Heart left ventricle (tissue), 16 donors: Measurements from ENCODE around the gene ARHGAP15. TPM values are rescaled to one million over a fixed set of nuclear protein-coding genes. Genes with fewer than 3 reads are reported as not detected.
A peak's percentile ranks its signal among the peaks of the same experiment; 100 is the strongest.

ENCODE experiments used
- ATAC-seq, 4 donors: fragments of 200-7000 bp; cut with Tn5 transposase; one replicate each; pipeline ENCODE4 v1.9.1; 2020 to 2022; ENCODE audit warnings: moderate library complexity in 4 of 4, mild to moderate bottlenecking in 3 of 4, moderate number of reproducible peaks in 1 of 4
- DNase-seq, 5 donors: peaks; one replicate each; pipeline ENCODE4 v3.0.0-alpha.2; 2020
- H3K27ac ChIP-seq, 12 donors: fragments of 200-600 bp; sonication (generic) in 4 of 12; one replicate each; pipeline versions ENCODE4 v1.5.0 to v1.8.0; 2016 to 2022; ENCODE audit warnings: mild to moderate bottlenecking in 2 of 12
- H3K27me3 ChIP-seq, 9 donors: fragments of 200-600 bp; sonication (generic) in 2 of 9; one replicate each; pipeline versions ENCODE4 v1.5.1 to v1.8.0; 2016 to 2022; ENCODE audit warnings: mild to moderate bottlenecking in 3 of 9
- H3K36me3 ChIP-seq, 9 donors: fragments of 200-600 bp; sonication (generic) in 2 of 9; one replicate each; pipeline versions ENCODE4 v1.5.0 to v1.8.0; 2018 to 2022; ENCODE audit warnings: mild to moderate bottlenecking in 2 of 9
- H3K4me1 ChIP-seq, 12 donors: fragments of 200-600 bp; sonication (generic) in 4 of 12; one replicate each; pipeline versions ENCODE4 v1.5.0 to v1.8.0; 2016 to 2022; ENCODE audit warnings: mild to moderate bottlenecking in 3 of 12
- H3K4me3 ChIP-seq, 12 donors: fragments of 200-600 bp; sonication (generic) in 4 of 12; one replicate each; pipeline versions ENCODE4 v1.5.0 to v1.8.0; 2017 to 2022; ENCODE audit warnings: mild to moderate bottlenecking in 9 of 12, moderate library complexity in 4 of 12
- H3K9me3 ChIP-seq, 12 donors: fragments of 200-600 bp; sonication (generic) in 4 of 12; one replicate each; pipeline versions ENCODE4 v1.5.0 to v1.8.0; 2016 to 2022; ENCODE audit warnings: mild to moderate bottlenecking in 1 of 12
- CTCF ChIP-seq, 12 donors: fragments of 200-600 bp; sonication (generic) in 4 of 12; IDR thresholded peaks; one replicate each; pipeline versions ENCODE4 v1.5.0 to v1.8.0; 2018 to 2022; ENCODE audit warnings: antibody characterized with exemption in 12 of 12, mild to moderate bottlenecking in 5 of 12
- POLR2A ChIP-seq, 2 donors: fragments of 450-650 bp; IDR thresholded peaks; one replicate each; pipeline ENCODE4 v1.6.1; 2017; ENCODE audit warnings: antibody characterized with exemption in 2 of 2, mild to moderate bottlenecking in 2 of 2, moderate library complexity in 2 of 2
- WGBS, 4 donors: extraction: QIAGEN DNeasy Blood & Tissue Kit in 2 of 4; methylation state at CpG; one replicate each; pipeline versions ENCODE4 v1.1.5 to v1.1.7; 2013 to 2018; 5-methylcytosine and 5-hydroxymethylcytosine counted together
- intact Hi-C, 10 donors: fragments of 100-400 bp; cut with DNase I; formaldehyde crosslinking; loops; one replicate each; pipeline versions ENCODE4 v1.11.1 to v1.14.2; 2022
- polyA plus RNA-seq, 2 donors: library from polyadenylated mRNA; stranded (reverse); fragments of 200-250 nt; gene quantifications; one replicate each; pipeline ENCODE4 v1.2.3, GENCODE V29; 2013
- total RNA-seq, 9 donors: library from RNA; depleted of rRNA in 2 of 9; stranded (reverse); fragments of >200 nt in 2 of 9; fragmentation: NEBNext Ultra II Directional in 3 of 9; extraction: Animal tissue kit (Norgen Biotek cat#: 25700) in 3 of 9; gene quantifications; one replicate each; pipeline versions ENCODE4 v1.1.0 to v1.2.4, GENCODE V29; 2016 to 2023
- donor health status: ischemic (EF 13 %, LVEDD 7.1; RV severe dilation, severe dysfunction).
- donor health status: healthy with polysubstance abuse.
- donor health status: DM: no; HTN: yes; CAD: no.
- donor health status: DM: no; HTN: no; CAD: no.
- donor health status: ischemic (EF 25% LVEDD 6.9; RV normal size, moderate dysfunction).
- donor health status: ischemic (EF 25% LVEDD 5.7; RV mildly dilated, moderate dysfunction).
- donor health status: healthy.
- donor health status: DM: yes; HTN: yes; CAD: no.
- donor health status: ischemic (EF 35%, LVEDD 5.7; RV mildly dilated, moderate dysfunction).
- donor health status: nonischemic (EF 11% LVEDD 7.7; RV severe dilation, severe dysfunction).
- donor health status: DM: yes; HTN: yes; CAD: no.
- donor health status: PGD.
- donor health status: ischemic (EF 29% LVEDD 5.4; RV normal size, mild dysfunction).
- donor health status: nonischemic (EF 23%, LVEDD 6.1; RV moderate dilation, normal function).

The ARHGAP15 gene
- total and polyA plus RNA-seq, 11 donors: 1.3 to 8.7 (median 3.3) TPM

DNA sequence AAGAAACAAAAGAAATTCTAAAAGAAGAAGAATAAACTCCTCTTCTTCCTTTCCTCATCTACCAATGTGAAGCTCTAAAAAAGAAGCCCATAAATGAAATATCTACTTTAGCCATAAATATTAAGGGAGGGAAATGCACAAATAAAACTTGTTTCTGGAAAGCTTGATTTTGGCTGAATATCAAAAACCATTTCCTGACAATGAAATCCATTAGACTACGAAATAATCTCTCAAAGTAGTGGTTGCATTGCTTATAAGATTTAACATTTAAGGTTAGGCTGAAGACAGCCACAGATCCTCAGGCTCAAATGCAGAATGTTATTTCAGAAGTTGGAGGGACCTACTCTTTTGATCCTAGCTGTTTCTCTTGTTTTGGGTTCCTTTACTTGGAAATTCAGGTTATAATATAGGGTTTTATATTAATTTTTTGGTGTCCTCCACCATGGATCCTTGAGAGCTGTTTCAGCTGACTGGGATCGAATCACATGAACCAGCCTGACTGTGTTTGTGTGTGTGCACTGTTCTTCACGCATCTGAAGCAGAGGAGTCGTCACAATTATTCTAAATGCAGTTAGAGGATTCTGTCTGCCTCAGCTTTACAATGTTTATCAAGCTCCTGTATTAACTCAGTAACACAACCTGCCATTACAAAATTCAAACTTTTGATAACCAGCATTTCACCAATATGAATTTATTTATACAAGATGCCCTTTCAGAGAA, 474.8 kb downstream of the ARHGAP15 start:
- intact Hi-C loops: no loop called here
- ATAC-seq (no peak), DNase-seq (no peak)
- TF ChIP-seq CTCF (IDR thresholded peaks at IDR 0.05): no peak
- TF ChIP-seq POLR2A (IDR thresholded peaks at IDR 0.05): no peak
- H3K9me3 ChIP-seq: no peaks in the 10 kb centered on the region
- no peaks in the 10 kb centered on the region for H3K27me3 ChIP-seq
- peaks cover 0 to 9% (median 0%) of the 10 kb centered on the region in 12 donors for H3K4me1 ChIP-seq
- 46 to 67% (median 59%) methylated on average over 4 of the region's 4 CpGs for WGBS, 4 donors
- H3K27ac ChIP-seq: peak overlapping the region in 1 of 12 donors; percentile 29
- H3K4me3 ChIP-seq: no peak overlapping the region
- no peaks in the 10 kb centered on the region for H3K36me3 ChIP-seq

DNA sequence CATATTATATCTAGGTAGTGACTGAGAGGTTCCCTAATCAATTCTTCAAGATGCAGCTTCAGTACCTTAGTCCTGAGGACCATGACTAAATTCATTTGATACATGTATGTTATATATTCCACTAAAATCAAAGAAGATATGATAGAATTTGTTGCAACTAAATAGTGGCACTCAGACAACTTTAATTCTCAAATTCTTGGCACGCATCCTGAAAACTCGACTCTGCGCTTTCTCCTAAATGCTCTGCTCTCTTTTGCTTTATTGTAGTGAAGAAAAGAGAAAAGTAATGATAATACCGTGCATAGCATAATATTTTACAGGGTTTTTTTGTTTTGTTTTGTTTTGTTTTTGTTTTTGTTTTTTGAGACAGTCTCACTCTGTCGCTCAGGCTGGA, 475.3 kb downstream of the ARHGAP15 start:
- Histone ChIP-seq H3K9me3 (no peaks in the 10 kb centered on the region), H3K4me1 (peaks cover 0 to 9% (median 0%) of the 10 kb centered on the region in 12 donors), H3K36me3 (no peaks in the 10 kb centered on the region), H3K27me3 (no peaks in the 10 kb centered on the region), H3K4me3 (no peak overlapping the region), H3K27ac (no peak overlapping the region)
- intact Hi-C loops: no loop called here
- no peak for DNase-seq
- 70 to 75% (median 74%) methylated on average over 5 of the region's 5 CpGs for WGBS, 4 donors
- no peak for TF ChIP-seq CTCF (IDR thresholded peaks at IDR 0.05)
- no peak for TF ChIP-seq POLR2A (IDR thresholded peaks at IDR 0.05)
- ATAC-seq: no peak

DNA sequence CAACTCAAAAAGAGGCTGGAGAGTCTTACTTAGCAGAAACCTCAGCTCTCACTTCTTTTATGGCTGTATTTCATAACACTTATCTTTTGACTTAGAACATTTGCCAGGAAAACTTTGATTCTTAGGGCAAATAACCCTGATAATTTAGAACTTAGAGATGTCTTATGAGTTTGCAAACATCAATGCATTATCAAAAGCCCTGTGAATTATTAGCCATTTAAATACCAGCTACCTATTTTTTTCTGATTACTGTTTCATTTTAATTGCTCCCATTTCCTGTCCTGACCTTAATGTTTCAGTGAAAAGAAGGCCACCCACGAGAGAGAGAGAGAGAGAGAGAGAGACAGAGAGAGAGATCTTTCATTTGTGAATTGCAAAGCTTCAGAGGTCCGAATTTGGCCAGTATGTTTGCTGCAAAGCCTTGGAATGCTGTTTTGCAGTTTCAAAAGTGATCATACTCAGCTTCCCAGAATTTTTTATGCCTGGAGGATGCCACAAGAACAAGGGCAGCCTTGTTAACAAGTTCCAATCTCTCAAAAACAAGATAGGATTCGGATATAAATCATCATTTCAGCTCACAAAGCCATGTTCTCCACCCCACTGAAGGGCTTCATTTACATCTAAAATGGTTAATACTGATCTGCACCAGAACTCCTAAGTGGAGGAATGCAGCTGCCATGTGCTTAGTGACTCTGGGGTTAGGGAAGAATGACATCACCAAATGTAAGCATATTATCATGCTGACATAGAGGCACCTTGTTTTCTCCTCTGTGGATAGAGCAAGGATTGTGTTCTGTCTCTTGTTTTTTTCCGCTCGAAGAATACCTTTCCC, 478.2 kb downstream of the ARHGAP15 start:
- ATAC-seq (no peak), DNase-seq (no peak)
- WGBS, 4 donors: 50 to 68% (median 54%) methylated on average over 5 of the region's 5 CpGs
- H3K4me1 ChIP-seq: peaks cover 0 to 9% (median 0%) of the 10 kb centered on the region in 12 donors
- H3K27ac ChIP-seq: no peak overlapping the region
- no peaks in the 10 kb centered on the region for H3K36me3 ChIP-seq
- TF ChIP-seq CTCF (IDR thresholded peaks at IDR 0.05): no peak
- TF ChIP-seq POLR2A (IDR thresholded peaks at IDR 0.05): no peak
- no peaks in the 10 kb centered on the region for H3K27me3 ChIP-seq
- H3K9me3 ChIP-seq: no peaks in the 10 kb centered on the region
- intact Hi-C loops: no loop called here
- no peak overlapping the region for H3K4me3 ChIP-seq

DNA sequence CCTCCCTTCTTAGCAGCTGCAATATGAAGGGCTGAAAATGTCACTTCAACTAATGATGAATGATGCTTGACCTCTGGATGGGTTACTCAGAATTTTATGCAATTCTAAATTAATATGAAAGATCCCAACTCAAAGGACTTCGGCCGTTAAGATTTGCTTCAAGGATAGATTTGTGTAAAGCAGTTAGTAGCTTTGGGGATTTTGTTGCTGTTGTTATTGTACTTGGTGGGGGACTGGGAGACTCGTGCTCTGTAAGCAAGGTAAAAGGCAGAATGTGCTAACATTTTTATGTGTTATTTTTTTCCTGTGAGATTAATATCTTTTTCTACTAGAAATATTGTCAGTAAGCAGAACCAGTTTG, 478.8 kb downstream of the ARHGAP15 start:
- no peak for ATAC-seq
- Histone ChIP-seq H3K9me3 (no peaks in the 10 kb centered on the region), H3K27me3 (no peaks in the 10 kb centered on the region), H3K36me3 (no peaks in the 10 kb centered on the region), H3K4me1 (peaks cover 0 to 9% (median 0%) of the 10 kb centered on the region in 12 donors), H3K4me3 (no peak overlapping the region), H3K27ac (no peak overlapping the region)
- TF ChIP-seq POLR2A (IDR thresholded peaks at IDR 0.05) (no peak), CTCF (IDR thresholded peaks at IDR 0.05) (no peak)
- intact Hi-C loops: no loop called here
- DNase-seq: no peak
- WGBS, 4 donors: 77 to 87% (median 87%) methylated on average over 3 of the region's 3 CpGs
